Body of pancreas (tissue), 4 donors: Measurements from ENCODE around the gene FAM124A.

Experiments used
- POLR2A ChIP-seq, 3 donors: fragments of 450-650 bp; IDR thresholded peaks; one replicate each; pipeline ENCODE4 v1.6.1; 2016; ENCODE audit warnings: antibody characterized with exemption in 3 of 3, mild to moderate bottlenecking in 2 of 3
- TF ChIP-seq, protein P1 (sequence below), 7 experiments: fragments of 450-650 bp in 4 of 7; fragments of 200-600 bp in 3 of 7; sonication (generic) in 3 of 7; IDR thresholded peaks; one replicate each; pipeline ENCODE4 v1.5.1; 2016 to 2019; ENCODE audit warnings: antibody characterized with exemption in 7 of 7

DNA sequence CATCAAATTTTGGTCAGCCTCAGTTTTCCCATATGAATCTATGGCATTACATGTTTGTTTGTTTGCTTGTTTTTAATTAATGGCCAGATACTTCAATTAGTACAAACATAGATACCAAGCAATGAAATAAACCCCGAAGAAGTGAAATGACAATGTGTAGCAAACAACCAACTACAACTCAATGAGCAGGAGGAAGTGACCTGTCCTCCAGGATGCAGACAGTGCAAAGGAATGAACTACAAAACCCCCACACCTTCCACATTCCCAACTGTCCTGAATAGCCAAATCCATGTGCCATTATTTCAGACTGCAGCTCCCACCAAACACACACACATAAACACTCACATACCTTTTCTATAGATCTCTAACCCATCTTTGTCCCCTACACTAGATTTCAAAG, 45.0 kb upstream of the FAM124A start:
- TF ChIP-seq, protein P1, sequence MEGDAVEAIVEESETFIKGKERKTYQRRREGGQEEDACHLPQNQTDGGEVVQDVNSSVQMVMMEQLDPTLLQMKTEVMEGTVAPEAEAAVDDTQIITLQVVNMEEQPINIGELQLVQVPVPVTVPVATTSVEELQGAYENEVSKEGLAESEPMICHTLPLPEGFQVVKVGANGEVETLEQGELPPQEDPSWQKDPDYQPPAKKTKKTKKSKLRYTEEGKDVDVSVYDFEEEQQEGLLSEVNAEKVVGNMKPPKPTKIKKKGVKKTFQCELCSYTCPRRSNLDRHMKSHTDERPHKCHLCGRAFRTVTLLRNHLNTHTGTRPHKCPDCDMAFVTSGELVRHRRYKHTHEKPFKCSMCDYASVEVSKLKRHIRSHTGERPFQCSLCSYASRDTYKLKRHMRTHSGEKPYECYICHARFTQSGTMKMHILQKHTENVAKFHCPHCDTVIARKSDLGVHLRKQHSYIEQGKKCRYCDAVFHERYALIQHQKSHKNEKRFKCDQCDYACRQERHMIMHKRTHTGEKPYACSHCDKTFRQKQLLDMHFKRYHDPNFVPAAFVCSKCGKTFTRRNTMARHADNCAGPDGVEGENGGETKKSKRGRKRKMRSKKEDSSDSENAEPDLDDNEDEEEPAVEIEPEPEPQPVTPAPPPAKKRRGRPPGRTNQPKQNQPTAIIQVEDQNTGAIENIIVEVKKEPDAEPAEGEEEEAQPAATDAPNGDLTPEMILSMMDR (IDR thresholded peaks at IDR 0.05), result no peak
- TF ChIP-seq POLR2A (IDR thresholded peaks at IDR 0.05), result no peak
